OCI-LY1 (cell line): ENCODE measurements around the gene ZNF148.

ENCODE experiments used
- EZH2 ChIP-seq: fragments of 200-600 bp; sonication (generic), shearing (Covaris generic); IDR thresholded peaks from 2 replicates; pipeline ENCODE4 v1.8.0; 2017; ENCODE audit warnings: borderline replicate concordance, mixed run types, mild to moderate bottlenecking, antibody characterized with exemption, low read length, moderate library complexity, mixed read lengths
- TF ChIP-seq, protein P1 (sequence below): fragments of 200-600 bp; sonication (generic), shearing (Covaris generic); IDR thresholded peaks from 2 replicates; pipeline ENCODE4 v1.5.1; 2017; ENCODE audit warnings: mild to moderate bottlenecking, antibody characterized with exemption, low read length, moderate library complexity, mixed read lengths

GRCh38 chr3:125214738-125215137 lies 160.4 kb downstream of the ZNF148 start:
- TF ChIP-seq, protein P1, sequence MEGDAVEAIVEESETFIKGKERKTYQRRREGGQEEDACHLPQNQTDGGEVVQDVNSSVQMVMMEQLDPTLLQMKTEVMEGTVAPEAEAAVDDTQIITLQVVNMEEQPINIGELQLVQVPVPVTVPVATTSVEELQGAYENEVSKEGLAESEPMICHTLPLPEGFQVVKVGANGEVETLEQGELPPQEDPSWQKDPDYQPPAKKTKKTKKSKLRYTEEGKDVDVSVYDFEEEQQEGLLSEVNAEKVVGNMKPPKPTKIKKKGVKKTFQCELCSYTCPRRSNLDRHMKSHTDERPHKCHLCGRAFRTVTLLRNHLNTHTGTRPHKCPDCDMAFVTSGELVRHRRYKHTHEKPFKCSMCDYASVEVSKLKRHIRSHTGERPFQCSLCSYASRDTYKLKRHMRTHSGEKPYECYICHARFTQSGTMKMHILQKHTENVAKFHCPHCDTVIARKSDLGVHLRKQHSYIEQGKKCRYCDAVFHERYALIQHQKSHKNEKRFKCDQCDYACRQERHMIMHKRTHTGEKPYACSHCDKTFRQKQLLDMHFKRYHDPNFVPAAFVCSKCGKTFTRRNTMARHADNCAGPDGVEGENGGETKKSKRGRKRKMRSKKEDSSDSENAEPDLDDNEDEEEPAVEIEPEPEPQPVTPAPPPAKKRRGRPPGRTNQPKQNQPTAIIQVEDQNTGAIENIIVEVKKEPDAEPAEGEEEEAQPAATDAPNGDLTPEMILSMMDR: no peak
- no peak for TF ChIP-seq EZH2
